ENCODE measurements around the gene TMEM128. TPM values are rescaled to one million over a fixed set of nuclear protein-coding genes. Genes with fewer than 3 reads are reported as not detected.

TMEM128 gene
- total RNA-seq, 1 donor from 2014 or later: 29.2 TPM

- Histone ChIP-seq H3K4me3 (peak overlapping the region; percentile 99), H3K4me1 (peaks cover 23% of the 10 kb centered on the region), H3K9me3 (no peaks in the 10 kb centered on the region), H3K36me3 (peaks cover 18% of the 10 kb centered on the region), H3K27ac (peak overlapping the region; percentile 80), H3K27me3 (ENCODE audit: low read depth) (no peaks in the 10 kb centered on the region)
- TF ChIP-seq, protein P1, sequence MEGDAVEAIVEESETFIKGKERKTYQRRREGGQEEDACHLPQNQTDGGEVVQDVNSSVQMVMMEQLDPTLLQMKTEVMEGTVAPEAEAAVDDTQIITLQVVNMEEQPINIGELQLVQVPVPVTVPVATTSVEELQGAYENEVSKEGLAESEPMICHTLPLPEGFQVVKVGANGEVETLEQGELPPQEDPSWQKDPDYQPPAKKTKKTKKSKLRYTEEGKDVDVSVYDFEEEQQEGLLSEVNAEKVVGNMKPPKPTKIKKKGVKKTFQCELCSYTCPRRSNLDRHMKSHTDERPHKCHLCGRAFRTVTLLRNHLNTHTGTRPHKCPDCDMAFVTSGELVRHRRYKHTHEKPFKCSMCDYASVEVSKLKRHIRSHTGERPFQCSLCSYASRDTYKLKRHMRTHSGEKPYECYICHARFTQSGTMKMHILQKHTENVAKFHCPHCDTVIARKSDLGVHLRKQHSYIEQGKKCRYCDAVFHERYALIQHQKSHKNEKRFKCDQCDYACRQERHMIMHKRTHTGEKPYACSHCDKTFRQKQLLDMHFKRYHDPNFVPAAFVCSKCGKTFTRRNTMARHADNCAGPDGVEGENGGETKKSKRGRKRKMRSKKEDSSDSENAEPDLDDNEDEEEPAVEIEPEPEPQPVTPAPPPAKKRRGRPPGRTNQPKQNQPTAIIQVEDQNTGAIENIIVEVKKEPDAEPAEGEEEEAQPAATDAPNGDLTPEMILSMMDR (IDR thresholded peaks at IDR 0.05): no peak
- intact Hi-C loops (cut with DNase I): no loop called here
- DNase-seq (peak; percentile 53), ATAC-seq (peak; percentile 16 to 27)
These were observed 41.5 kb upstream of the TMEM128 start for GRCh38 chr4:4289597-4289940.

DNA sequence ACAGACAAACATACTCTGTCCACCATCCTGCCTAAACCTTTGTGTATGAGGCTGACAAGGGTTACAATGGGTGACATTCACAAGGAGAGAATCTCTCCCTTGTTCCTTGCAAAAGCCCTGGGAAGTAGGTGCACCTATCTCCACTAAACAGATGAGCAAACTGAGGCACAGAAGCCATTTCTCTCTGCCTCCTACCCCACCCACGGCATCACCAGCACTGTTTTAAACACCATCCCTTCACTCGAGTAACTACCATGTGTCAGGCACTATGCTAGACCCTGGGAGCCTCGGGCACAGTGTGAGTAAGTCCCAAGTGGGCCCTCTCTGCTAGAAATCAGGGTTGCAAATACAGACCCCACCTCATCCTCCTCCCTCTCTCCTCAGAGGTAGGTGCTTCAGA lies 41.0 kb upstream of the TMEM128 start:
- H3K27ac ChIP-seq: no peak overlapping the region
- TF ChIP-seq, protein P1 (IDR thresholded peaks at IDR 0.05): no peak
- no peak for ATAC-seq
- peak overlapping the region; percentile 99 for H3K4me3 ChIP-seq
- H3K36me3 ChIP-seq: peaks cover 24% of the 10 kb centered on the region
- peaks cover 23% of the 10 kb centered on the region for H3K4me1 ChIP-seq
- no peaks in the 10 kb centered on the region for H3K9me3 ChIP-seq
- no peak for DNase-seq
- no peaks in the 10 kb centered on the region for H3K27me3 ChIP-seq (ENCODE audit: low read depth)
- intact Hi-C loops (cut with DNase I): no loop called here

- Histone ChIP-seq H3K27me3 (ENCODE audit: low read depth) (no peaks in the 10 kb centered on the region), H3K36me3 (peaks cover 33% of the 10 kb centered on the region), H3K27ac (no peak overlapping the region), H3K4me3 (no peak overlapping the region), H3K4me1 (peaks cover 23% of the 10 kb centered on the region), H3K9me3 (no peaks in the 10 kb centered on the region)
- DNase-seq: no peak
- ATAC-seq: no peak
- TF ChIP-seq, protein P1 (IDR thresholded peaks at IDR 0.05): no peak
- intact Hi-C loops (cut with DNase I): no loop called here
These were observed 40.1 kb upstream of the TMEM128 start for GRCh38 chr4:4288098-4288497.

DNA sequence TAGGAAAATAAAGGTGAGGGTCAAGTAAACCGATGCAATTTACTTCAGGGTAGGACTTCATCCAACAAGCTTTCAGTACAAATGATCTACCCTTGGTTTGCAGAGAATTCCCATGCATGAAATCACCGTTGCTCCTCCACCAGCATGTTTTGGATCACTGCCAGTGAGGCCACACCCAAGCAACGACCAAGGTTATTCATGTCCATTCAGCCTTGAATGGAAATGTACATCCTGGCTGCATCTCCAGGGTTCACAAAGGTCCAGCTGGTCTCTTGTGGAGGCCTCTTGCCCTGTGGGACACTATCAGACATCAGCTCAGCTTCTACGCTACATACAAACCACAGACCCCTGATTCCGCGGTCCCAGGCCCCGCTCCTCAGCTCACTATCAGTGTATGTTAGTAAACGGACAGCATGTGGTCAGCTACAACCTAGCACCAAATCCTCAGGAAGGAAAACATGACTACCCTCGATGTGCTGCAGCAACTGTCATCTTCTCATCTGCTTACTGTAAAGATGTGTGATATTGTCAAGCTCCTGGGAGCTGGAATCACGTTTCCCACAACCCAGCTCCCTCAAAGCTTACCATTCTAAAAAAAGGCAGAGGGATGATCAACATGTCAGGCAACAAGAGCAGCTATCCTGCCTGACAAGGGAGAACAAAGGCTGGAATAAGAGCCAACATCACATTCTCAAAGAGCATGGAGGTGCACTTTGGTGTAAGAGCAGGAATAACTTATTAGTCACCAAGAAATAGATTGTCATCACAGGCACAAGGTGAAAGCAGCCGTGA lies 37.0 kb upstream of the TMEM128 start:
- TF ChIP-seq, protein P1 (IDR thresholded peaks at IDR 0.05): no peak
- Histone ChIP-seq H3K9me3 (no peaks in the 10 kb centered on the region), H3K4me3 (no peak overlapping the region), H3K27ac (no peak overlapping the region), H3K36me3 (peaks cover 64% of the 10 kb centered on the region), H3K4me1 (peaks cover 13% of the 10 kb centered on the region), H3K27me3 (ENCODE audit: low read depth) (no peaks in the 10 kb centered on the region)
- ATAC-seq (no peak), DNase-seq (no peak)
- intact Hi-C loops (cut with DNase I): no loop called here

DNA sequence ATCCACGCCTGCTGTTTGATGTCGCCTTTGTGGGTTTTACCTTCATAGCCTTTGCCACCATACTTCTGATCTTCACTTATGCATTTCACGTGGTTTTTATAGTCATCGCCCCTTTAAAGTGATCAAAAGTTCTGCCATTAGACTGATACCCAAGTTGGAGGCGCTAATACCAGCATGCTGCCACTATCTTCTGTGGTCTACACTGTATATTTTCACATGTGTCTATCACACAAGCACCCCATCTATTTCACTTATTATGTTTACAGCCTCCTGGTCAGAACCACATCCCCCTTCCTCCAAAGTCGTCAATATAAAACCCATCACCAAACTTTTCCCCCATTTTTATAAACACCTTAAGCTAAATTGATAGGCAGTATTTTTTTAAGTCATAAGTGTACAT lies 33.8 kb upstream of the TMEM128 start:
- Histone ChIP-seq H3K9me3 (no peaks in the 10 kb centered on the region), H3K27me3 (ENCODE audit: low read depth) (no peaks in the 10 kb centered on the region), H3K27ac (no peak overlapping the region), H3K36me3 (peaks cover 96% of the 10 kb centered on the region), H3K4me3 (no peak overlapping the region), H3K4me1 (no peaks in the 10 kb centered on the region)
- TF ChIP-seq, protein P1 (IDR thresholded peaks at IDR 0.05): no peak
- intact Hi-C loops (cut with DNase I): no loop called here
- DNase-seq (no peak), ATAC-seq (no peak)
